Hypothalamus (tissue), 51 donors: ENCODE results near the gene ASGR1.

ENCODE experiments used
- DNase-seq, 51 donors: peaks; one replicate each; lab custom pipeline; 2025; lab: John Stamatoyannopoulos, UW

ASGR1 gene

GRCh38 chr17:7216242-7217112 is 37.3 kb upstream of the ASGR1 start:
- peak in 2 of 51 donors; percentile 11 to 19 for DNase-seq

- peak in 2 of 51 donors; percentile 13 to 14 for DNase-seq
These were observed 36.5 kb upstream of the ASGR1 start for GRCh38 chr17:7215652-7216180.

- DNase-seq, result peak in 4 of 51 donors; percentile 52 to 87 (median 59)
These were observed 36.0 kb upstream of the ASGR1 start for GRCh38 chr17:7215136-7215638.

GRCh38 chr17:7214300-7215135 is 35.3 kb upstream of the ASGR1 start:
- DNase-seq, result peak; percentile 58 to 98 (median 95)

- peak in 32 of 51 donors; percentile 56 to 90 (median 74) for DNase-seq
These were observed 34.7 kb upstream of the ASGR1 start for GRCh38 chr17:7213895-7214299.

- DNase-seq, result no peak
These were observed 32.5 kb upstream of the ASGR1 start for GRCh38 chr17:7211491-7212273.

GRCh38 chr17:7208754-7209460 is 29.7 kb upstream of the ASGR1 start:
- DNase-seq, result no peak

GRCh38 chr17:7208027-7208571 is 28.9 kb upstream of the ASGR1 start:
- DNase-seq, result no peak

GRCh38 chr17:7207120-7208001 is 28.2 kb upstream of the ASGR1 start:
- DNase-seq, result no peak

GRCh38 chr17:7205561-7205960 is 26.4 kb upstream of the ASGR1 start:
- DNase-seq, result no peak

- DNase-seq, result peak in 48 of 51 donors; percentile 38 to 96 (median 83)
These were observed 25.8 kb upstream of the ASGR1 start for GRCh38 chr17:7204828-7205461.

GRCh38 chr17:7204336-7204735 is 25.2 kb upstream of the ASGR1 start:
- peak in 2 of 51 donors; percentile 52 to 53 for DNase-seq

- no peak for DNase-seq
These were observed 24.2 kb upstream of the ASGR1 start for GRCh38 chr17:7203391-7203790.

GRCh38 chr17:7196651-7197401 is 17.7 kb upstream of the ASGR1 start:
- no peak for DNase-seq

- no peak for DNase-seq
These were observed 16.8 kb upstream of the ASGR1 start for GRCh38 chr17:7195971-7196370.

GRCh38 chr17:7192271-7192937 is 13.2 kb upstream of the ASGR1 start:
- no peak for DNase-seq
